ENCODE measurements around the gene HFM1.
A peak's percentile ranks its signal among the peaks of the same experiment; 100 is the strongest.
"Not testable (repeated sequence)": the region's sequence is repeated elsewhere in the genome, so short reads cannot be mapped to it uniquely, and the experiment has no call there.

The HFM1 gene, protein sequence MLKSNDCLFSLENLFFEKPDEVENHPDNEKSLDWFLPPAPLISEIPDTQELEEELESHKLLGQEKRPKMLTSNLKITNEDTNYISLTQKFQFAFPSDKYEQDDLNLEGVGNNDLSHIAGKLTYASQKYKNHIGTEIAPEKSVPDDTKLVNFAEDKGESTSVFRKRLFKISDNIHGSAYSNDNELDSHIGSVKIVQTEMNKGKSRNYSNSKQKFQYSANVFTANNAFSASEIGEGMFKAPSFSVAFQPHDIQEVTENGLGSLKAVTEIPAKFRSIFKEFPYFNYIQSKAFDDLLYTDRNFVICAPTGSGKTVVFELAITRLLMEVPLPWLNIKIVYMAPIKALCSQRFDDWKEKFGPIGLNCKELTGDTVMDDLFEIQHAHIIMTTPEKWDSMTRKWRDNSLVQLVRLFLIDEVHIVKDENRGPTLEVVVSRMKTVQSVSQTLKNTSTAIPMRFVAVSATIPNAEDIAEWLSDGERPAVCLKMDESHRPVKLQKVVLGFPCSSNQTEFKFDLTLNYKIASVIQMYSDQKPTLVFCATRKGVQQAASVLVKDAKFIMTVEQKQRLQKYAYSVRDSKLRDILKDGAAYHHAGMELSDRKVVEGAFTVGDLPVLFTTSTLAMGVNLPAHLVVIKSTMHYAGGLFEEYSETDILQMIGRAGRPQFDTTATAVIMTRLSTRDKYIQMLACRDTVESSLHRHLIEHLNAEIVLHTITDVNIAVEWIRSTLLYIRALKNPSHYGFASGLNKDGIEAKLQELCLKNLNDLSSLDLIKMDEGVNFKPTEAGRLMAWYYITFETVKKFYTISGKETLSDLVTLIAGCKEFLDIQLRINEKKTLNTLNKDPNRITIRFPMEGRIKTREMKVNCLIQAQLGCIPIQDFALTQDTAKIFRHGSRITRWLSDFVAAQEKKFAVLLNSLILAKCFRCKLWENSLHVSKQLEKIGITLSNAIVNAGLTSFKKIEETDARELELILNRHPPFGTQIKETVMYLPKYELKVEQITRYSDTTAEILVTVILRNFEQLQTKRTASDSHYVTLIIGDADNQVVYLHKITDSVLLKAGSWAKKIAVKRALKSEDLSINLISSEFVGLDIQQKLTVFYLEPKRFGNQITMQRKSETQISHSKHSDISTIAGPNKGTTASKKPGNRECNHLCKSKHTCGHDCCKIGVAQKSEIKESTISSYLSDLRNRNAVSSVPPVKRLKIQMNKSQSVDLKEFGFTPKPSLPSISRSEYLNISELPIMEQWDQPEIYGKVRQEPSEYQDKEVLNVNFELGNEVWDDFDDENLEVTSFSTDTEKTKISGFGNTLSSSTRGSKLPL (N-terminal part only)

DNA sequence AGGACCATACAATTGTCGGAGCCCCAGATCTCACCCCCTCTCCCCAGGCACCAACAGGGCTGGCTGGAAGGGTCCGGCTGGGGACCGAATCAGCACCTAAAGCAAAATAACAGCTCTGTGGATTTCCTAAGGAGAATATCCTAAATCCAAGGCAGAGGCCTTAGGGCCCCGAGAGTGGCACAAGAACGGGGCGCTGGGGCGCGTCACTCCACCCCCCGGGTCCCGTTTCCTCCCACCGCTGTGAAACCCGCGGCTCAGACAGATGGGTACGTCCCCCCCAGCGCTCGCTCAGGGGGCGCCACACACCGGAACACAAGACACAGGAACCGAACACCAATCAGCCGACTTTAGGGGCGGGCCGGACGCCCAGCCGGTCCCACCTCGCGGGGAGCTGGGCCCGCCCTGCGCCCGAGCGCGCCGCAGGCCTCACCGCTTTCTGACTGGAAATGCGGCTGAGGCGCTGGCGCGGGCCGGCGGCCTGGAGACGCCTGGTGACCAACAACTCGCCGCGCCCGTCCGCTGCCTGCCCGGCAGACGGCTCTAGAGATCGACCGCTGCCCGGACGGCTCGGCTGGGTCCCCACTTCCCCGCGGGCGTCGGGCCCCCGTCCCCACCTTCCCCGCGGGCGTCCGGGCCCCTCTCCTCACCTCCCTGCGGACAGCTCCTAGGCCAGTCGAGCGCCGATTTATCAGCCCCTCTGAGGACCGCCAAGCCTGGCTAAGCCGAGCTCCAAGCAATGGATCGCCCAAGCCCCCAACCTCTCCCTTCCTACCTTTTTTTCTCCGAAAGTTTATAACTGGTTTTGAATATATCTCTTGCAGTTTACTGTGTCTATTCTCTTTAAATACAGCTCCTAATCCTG, at the start of gene HFM1:
Gene HFM1 (minus strand): TSS at position 687 of the 862 bp plus-strand sequence. CDS start 3,755 bp downstream, outside the sequence.
- DNase-seq: peak; percentile 94

DNA sequence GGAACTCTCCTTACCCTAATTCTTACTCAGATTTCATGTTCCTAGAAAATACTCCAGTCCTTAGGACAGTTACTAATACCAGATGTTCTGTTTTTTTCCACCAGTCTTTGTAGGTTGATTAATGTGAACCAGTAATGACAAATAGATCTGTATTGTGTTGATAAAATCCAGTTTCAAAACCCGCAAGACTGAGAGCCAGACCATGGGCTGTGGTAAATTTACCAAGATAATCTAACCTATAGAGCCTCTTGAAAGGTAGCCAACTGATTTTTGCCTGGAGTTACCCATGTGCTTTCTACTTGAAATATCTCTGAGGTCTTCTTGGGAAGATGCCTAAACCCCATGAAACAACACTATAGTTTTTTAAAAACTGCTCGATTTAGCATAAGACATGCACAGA, 49.5 kb upstream of the HFM1 start:
- peak; percentile 44 for DNase-seq

- no peak for DNase-seq
Observed at GRCh38 chr1:91450260-91450659, 45.6 kb upstream of the HFM1 start.

DNA sequence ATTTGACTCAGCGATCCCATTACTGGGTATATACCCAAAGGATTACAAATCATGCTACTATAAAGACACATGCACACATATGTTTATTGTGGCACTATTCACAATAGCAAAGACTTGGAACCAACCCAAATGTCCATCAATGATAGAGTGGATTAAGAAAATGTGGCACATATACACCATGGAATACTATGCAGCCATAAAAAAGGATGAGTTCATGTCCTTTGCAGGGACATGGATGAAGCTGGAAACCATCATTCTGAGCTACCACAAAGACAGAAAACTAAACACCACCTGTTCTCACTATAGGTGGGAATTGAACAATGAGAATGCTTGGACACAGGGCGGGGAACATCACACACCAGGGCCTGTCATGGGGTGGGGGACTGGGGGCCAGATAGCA, 43.1 kb upstream of the HFM1 start:
- DNase-seq: not testable (repeated sequence)

DNA sequence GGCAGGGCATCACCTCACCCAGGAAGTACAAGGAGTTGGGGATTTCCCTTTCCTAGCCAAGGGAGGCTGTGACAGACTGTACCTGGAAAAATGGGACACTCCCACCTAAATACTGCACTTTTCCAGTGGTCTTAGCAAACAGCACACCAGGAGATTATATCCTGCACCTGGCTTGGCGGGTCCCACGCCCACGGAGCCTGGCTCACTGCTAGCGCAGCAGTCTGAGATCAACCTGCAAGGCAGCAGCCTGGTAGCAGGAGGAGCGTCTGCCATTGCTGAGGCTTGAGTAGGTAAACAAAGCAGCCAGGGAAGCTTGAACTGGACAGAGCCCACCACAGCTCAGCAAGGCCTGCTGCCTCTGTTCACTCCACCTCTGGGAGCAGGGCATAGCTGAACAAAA, 37.3 kb upstream of the HFM1 start:
- not testable (repeated sequence) for DNase-seq

- peak; percentile 62 for DNase-seq
Observed at GRCh38 chr1:91440847-91441246, 36.2 kb upstream of the HFM1 start.

DNA sequence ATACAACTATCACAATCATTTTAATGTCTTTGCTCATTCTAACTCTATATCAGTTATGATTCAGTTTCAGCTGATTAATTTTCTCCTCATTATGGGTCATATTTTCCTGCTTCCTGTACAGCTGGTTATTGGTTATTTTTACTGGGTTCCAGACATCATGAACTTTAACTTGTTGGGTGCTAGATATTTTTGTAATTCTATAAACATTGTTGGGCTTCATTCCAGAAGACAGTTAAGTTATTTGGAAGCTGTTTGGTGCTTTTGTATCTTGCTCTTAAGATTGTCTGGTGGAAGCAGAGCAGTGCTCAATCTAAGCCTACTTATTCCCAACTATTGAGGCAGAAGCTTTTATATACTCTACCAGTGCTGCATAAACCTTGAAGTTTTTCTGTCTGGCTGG, 34.4 kb upstream of the HFM1 start:
- no peak for DNase-seq

GRCh38 chr1:91428182-91428798, 23.7 kb upstream of the HFM1 start:
- no peak for DNase-seq

GRCh38 chr1:91427741-91428140, 23.1 kb upstream of the HFM1 start:
- DNase-seq: no peak

- DNase-seq: not testable (repeated sequence)
Observed at GRCh38 chr1:91422523-91422922, 17.9 kb upstream of the HFM1 start.

- no peak for DNase-seq
Observed at GRCh38 chr1:91412371-91412770, 7.7 kb upstream of the HFM1 start.

- DNase-seq: peak; percentile 35
Observed at GRCh38 chr1:91406773-91407389, 2.2 kb upstream of the HFM1 start.

DNA sequence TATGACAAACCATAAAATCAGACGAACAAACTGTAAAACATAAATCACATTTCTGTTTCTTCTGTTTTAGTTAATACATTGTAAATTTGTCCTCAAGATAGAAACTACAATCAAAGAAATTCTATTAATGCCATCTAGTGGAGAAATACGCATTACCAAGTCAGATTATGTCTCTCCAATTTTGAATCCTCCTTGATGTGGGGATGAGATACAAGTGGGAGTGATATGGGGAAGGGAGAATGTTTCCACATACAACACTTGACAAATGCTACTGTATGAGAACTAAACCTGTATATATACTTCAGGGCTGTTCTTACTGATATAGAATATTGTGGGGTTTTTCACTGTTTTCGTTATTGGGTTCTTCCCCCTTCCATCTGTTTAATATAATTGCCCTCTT, 2.6 kb downstream of the HFM1 start:
- DNase-seq: peak; percentile 62

DNA sequence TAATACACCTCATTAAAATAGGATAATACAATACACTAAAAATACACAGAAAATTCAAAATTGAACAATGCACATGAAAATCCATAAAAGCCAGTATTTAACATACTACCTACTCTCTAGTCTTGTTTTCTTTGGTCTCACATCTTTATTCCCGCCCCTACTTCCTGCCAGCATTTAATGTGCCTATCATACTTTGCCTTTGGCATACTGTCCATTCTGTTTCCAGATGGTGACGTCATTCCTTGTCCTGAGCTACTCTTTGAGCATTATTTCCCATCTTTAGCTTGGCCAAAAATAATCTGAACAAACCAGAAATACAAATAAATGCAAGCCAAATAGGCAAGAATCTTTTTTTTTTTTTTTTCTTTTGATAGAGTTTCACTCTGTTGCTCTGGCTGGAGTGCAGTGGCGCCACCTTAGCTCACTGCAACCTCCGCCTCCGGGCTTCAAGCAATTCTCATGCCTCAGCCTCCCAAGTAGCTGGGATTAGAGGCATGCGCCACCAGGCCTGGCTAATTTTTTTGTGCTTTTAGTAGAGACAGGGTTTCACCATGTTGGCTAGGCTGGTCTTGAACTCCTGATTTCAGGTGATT, 4.4 kb downstream of the HFM1 start:
- no peak for DNase-seq

DNA sequence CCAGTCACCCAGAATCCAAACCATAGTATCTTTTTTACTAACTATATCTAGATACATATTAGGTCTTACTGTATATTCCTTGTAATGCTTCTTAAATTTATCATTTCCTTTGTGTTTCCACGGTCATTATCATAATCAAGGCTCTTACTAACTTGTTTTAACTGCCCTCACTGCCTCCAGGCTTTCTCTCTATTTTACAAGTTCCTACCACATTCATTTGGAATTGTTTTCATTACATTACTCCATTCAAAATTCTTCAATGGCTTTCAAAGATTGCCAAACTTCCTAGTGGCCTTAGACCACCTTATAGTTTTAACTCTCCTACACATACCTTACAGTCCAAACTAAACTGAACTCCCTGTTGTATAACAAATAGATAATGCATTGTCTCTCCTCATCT, 6.3 kb downstream of the HFM1 start:
- DNase-seq: no peak

GRCh38 chr1:91397605-91398004, 7.0 kb downstream of the HFM1 start:
- no peak for DNase-seq

GRCh38 chr1:91393042-91393441, 11.6 kb downstream of the HFM1 start:
- no peak for DNase-seq

DNA sequence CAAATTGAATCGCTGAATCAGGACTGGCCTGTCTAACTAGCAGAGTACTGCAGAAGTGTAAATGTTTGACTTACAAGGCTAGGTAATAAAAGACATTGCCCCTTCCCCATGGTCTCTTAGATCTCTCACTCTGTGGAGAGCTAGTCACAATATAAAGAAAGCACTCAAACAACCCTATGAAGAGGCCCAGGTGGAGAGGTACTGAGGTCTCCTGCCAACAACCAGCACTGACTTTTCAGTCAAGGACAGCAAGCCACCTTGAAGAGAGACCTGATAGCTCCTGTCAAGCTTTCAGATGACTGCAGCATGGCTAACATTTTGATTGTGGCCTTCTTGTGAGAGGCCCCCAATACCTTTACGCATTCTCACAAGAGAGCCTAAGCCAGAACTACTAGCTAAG, 18.5 kb downstream of the HFM1 start:
- no peak for DNase-seq

DNA sequence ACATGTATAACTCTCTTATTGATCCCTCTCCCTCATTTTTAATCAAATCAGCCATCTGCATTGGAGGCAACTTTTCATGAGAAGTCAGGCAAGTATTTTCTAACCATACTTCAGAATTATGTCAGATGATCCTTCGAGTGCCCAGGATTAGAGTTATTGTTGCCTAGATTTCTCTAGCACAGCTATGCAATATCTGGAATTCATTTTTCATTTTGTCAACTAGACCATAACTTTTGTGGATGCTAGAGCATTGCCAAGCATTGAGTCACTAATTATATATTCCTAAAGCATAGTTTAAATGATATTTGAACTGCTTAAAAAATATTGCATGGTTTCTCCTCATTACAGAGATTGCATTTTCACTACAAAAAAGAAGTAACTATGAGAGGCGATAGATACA, 21.2 kb downstream of the HFM1 start:
- DNase-seq: no peak

DNA sequence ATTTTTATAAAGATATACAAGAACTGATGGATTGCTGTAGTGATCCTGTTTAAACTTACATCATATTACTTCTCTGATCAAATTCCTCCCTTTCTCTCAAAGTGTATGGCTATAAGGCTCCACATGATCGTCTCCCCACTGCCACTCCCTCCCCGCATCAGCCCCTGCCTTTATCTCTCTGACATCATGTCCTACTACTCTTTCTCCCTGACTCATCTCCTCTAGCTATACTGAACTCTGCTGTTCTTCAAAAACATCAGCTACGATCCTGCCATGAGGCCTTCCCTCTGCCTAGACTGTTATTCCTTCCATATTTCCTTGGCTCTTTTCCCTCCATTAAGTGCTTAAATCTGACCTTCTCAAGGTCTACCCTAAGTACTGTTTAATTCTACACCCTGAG, 22.8 kb downstream of the HFM1 start:
- no peak for DNase-seq

- peak; percentile 4 for DNase-seq
Observed at GRCh38 chr1:91374086-91374485, 30.6 kb downstream of the HFM1 start.

Data from hematopoietic multipotent progenitor cell treated with erythropoietin and hydrocortisone succinate and interleukin-3 and kit ligand, for 4 days (in vitro differentiated cells).